GM19463 (cell line): ENCODE measurements around the gene NXPE1.

Source experiments
- ATAC-seq: cut with Tn5 transposase; IDR thresholded peaks from one replicate; pipeline ENCODE4 v1.9.1; 2021; ENCODE audit warnings: mild to moderate bottlenecking, moderate library complexity; ENCODE audit not compliant: unreplicated experiment

NXPE1 gene

GRCh38 chr11:114563077-114563476, 3.4 kb upstream of the NXPE1 start:
- no peak for ATAC-seq

GRCh38 chr11:114562166-114562916, 2.7 kb upstream of the NXPE1 start:
- no peak for ATAC-seq

GRCh38 chr11:114556135-114556534, 3.5 kb downstream of the NXPE1 start:
- no peak for ATAC-seq

- no peak for ATAC-seq
These were observed 6.0 kb downstream of the NXPE1 start for GRCh38 chr11:114553642-114554041.

- no peak for ATAC-seq
These were observed 8.6 kb downstream of the NXPE1 start for GRCh38 chr11:114551060-114551459.

GRCh38 chr11:114525682-114526081, 34.0 kb downstream of the NXPE1 start:
- no peak for ATAC-seq

GRCh38 chr11:114524122-114524521, 35.6 kb downstream of the NXPE1 start:
- no peak for ATAC-seq

GRCh38 chr11:114522818-114523217, 36.9 kb downstream of the NXPE1 start:
- no peak for ATAC-seq

GRCh38 chr11:114511538-114511937, 48.1 kb downstream of the NXPE1 start:
- ATAC-seq: no peak

- ATAC-seq: no peak
These were observed 48.6 kb downstream of the NXPE1 start for GRCh38 chr11:114511079-114511478.

GRCh38 chr11:114501901-114502300, 57.8 kb downstream of the NXPE1 start:
- ATAC-seq: no peak

GRCh38 chr11:114499756-114500155, 59.9 kb downstream of the NXPE1 start:
- ATAC-seq: no peak

GRCh38 chr11:114496915-114497314, 62.8 kb downstream of the NXPE1 start:
- ATAC-seq: no peak

GRCh38 chr11:114483929-114484328, 75.8 kb downstream of the NXPE1 start:
- no peak for ATAC-seq

GRCh38 chr11:114482114-114482513, 77.6 kb downstream of the NXPE1 start:
- ATAC-seq: no peak

- no peak for ATAC-seq
These were observed 80.3 kb downstream of the NXPE1 start for GRCh38 chr11:114479331-114479730.

- ATAC-seq: no peak
These were observed 80.9 kb downstream of the NXPE1 start for GRCh38 chr11:114478768-114479167.

- no peak for ATAC-seq
These were observed 81.7 kb downstream of the NXPE1 start for GRCh38 chr11:114478001-114478410.

GRCh38 chr11:114472661-114473060, 87.0 kb downstream of the NXPE1 start:
- no peak for ATAC-seq
